ENCODE results near the gene NOSIP. TPM values are rescaled to one million over a fixed set of nuclear protein-coding genes. Genes with fewer than 3 reads are reported as not detected.
A peak's percentile ranks its signal among the peaks of the same experiment; 100 is the strongest.
"Not testable (repeated sequence)": the region's sequence is repeated elsewhere in the genome, so short reads cannot be mapped to it uniquely, and the experiment has no call there.

NOSIP gene, protein sequence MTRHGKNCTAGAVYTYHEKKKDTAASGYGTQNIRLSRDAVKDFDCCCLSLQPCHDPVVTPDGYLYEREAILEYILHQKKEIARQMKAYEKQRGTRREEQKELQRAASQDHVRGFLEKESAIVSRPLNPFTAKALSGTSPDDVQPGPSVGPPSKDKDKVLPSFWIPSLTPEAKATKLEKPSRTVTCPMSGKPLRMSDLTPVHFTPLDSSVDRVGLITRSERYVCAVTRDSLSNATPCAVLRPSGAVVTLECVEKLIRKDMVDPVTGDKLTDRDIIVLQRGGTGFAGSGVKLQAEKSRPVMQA
- 87.6 and 105 TPM in 2 replicates for total RNA-seq

DNA sequence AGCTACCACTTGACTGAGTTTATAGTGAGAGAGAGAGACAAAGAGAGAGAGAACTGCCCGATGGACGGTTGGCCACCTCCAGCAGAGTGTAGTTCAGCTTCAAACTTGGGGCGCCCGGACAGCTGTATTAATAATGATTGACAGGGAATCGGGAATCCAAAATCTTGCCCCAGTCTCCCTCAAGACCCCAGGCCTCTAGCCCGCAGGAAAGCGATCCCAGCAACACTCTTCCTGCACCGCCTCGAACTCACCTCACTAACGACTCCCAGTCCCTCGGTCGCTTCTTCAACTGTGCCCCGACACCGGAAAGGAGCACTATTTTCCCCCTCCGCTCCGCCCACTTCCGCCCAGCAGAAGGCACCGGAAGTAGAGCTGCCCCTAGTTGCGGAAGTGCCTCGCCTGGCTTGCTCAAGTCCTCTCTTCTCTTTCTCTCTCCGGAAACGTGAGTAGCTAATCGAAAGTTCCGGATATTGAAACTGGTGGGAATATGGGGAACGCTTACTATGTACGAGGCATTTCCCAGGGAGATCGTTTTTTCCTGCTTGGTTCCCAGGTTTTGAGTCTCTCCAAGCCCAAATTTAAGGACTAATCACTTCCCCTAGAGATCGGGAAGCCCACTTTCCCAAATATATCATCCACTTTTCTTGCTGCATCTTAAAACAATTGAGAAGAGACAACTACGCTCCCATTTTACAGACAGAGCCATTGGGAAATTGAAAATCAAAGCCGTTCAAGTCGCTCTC, at the start of gene NOSIP:
NOSIP (minus strand) TSS at position 293 of the 743 bp plus-strand sequence. CDS start 19,865 bp downstream, outside the sequence.
- peak; percentile 94 to 97 for DNase-seq (ENCODE audit: low read depth in 2 of 2)

DNA sequence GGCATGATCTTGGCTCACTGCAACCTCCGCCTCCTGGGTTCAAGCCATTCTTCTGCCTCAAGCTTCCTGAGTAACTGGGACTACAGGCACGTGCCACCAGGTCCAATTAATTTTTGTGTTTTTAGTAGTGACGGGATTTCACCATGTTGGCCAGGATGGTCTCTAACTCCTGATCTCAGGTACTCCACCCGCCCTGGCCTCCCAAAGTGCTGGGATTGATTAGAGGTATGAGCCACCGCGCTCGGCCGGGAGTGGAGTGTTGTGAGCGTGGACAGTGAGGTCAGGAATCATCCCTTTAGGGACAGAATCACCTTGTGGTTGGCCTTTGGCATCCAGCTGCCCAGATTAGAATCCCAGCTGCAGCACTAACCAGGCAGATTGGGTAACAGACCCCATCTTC, 49.3 kb upstream of the NOSIP start:
- no peak for DNase-seq (ENCODE audit: low read depth in 2 of 2)

DNA sequence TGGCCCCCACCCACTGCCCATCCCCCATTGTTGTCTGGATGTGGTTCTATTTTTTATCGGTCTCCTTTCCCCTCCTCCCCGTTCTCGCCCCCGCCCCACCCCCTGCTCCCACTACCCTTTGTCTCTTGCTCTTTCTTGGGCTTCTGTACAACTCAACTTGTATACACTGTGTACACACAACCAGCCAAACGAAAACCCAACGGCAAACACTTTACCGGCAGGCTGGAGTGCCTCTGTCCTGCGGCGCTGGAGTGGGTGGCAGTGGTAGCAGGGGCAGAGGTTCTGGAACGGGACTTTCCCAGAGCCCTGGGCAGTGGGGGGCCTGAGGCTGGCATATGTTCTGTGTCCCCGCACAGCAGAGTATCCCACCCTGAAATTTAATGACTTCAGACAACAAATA, 45.9 kb upstream of the NOSIP start:
- DNase-seq (ENCODE audit: low read depth in 2 of 2) = no peak

DNA sequence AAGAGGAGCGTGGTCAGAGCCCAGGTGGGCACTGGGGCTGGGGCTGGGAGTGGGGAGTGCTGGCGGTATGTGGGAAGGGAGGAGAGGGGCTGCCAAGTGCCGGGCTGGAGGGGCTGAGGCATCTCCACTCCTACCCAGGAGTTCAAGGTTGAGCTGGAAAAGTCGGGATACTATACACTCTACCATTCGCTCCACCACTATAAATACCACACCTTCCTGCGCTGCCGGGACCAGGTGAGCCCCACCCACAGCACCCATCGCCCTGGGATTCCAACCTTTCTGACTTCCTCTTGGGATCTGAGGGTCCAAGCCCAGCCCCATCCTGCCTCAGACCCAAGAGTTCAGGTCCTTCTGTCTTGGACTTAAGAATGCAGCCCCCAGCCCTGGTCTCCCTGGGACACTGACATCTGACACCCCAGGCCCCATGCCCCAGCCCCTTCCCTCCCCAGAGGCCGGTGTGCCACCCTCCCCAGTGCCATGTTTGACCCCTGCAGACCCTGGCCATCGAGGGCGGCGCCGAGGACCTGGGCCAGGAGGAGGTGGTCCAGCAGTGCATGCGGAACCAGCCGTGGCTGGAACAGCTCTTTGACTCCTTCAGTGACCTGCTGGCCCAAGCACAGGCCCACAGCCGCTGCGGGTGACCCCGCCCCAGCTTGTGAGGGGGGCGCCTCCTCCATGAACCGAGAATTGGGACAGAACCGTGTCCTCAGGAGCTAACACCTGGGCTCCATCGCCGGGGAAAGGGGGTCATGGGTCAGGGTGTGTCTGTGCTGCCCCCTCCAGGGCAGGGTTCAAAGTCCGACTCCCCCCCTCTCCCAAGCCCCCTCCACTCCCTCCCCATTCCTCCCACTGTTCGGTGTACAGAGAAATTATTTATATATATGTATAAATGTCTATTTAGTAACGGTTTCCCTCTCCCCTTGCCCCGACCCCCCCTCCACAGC, 44.9 kb upstream of the NOSIP start:
- DNase-seq (ENCODE audit: low read depth in 2 of 2) = no peak

DNA sequence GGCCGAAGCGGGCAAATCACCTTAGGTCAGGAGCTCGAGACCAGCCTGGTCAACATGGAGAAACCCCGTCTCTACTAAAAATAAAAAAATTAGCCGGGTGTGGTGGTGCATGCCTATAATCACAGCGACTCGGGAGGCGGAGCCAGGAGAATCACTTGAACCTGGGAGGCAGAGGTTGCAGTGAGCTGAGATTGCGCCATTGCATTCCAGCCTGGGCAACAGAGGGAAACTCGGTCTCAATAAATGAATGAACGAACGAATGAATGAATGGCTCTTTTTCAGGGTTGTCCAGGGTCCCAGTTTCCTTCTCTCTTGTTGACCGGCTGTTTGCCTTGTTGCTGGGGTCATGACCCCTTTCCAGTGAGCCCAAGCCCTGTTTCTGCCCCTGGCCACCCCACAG, 37.5 kb upstream of the NOSIP start:
- DNase-seq (ENCODE audit: low read depth in 2 of 2) = not testable (repeated sequence)

DNA sequence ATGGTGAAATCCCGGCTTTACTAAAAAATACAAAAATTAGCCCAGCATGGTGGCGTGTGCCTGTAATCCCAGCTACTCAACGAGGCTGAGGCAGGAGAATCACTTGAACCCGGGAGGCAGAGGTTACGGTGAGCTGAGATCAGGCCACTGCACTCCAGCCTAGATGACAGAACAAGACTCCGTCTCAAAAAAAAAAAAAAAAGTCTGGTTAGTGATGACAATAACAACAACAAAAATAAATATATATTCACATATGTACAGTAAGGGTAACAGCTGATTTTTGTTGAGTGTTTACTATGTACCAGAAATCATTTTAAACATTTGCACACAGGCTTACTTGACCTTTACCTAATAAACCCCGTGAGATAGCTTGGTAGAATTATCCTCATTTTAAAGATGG, 36.6 kb upstream of the NOSIP start:
- no peak for DNase-seq (ENCODE audit: low read depth in 2 of 2)

DNA sequence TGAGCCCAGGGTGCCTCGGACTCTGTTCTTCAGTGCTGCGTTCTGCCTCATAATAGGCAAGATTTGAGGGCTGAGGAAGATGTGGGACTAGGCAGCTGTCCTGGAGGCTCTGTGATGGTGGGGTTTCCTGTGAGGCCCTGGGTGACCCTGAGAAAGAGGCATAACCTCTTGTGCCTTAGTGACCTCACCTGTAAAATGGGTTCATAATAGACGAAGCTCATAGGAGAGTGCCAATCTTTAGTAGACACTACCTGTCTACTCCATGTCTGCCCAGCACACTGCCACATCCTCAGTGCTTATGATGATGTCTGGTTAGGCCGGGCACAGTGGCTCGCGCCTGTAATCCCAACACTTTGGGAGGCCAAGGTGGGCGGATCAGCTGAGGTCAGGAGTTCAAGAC, 36.2 kb upstream of the NOSIP start:
- no peak for DNase-seq (ENCODE audit: low read depth in 2 of 2)

DNA sequence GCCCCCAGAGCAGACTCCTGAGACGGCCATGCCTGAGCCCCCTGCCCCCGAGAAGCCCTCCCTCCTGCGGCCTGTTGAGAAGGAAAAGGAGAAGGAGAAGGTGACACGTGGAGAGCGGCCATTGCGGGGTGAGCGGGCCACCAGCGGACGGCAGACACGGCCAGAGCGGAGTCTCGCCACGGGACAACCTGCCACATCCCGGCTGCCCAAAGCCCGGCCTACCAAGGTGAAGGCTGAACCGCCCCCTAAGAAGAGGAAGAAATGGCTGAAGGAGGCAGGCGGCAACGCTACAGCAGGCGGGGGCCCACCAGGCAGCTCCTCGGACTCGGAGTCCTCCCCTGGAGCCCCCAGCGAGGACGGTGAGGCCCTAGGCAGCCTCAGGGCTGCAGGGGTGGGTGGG, 35.5 kb upstream of the NOSIP start:
- DNase-seq (ENCODE audit: low read depth in 2 of 2) = no peak

DNA sequence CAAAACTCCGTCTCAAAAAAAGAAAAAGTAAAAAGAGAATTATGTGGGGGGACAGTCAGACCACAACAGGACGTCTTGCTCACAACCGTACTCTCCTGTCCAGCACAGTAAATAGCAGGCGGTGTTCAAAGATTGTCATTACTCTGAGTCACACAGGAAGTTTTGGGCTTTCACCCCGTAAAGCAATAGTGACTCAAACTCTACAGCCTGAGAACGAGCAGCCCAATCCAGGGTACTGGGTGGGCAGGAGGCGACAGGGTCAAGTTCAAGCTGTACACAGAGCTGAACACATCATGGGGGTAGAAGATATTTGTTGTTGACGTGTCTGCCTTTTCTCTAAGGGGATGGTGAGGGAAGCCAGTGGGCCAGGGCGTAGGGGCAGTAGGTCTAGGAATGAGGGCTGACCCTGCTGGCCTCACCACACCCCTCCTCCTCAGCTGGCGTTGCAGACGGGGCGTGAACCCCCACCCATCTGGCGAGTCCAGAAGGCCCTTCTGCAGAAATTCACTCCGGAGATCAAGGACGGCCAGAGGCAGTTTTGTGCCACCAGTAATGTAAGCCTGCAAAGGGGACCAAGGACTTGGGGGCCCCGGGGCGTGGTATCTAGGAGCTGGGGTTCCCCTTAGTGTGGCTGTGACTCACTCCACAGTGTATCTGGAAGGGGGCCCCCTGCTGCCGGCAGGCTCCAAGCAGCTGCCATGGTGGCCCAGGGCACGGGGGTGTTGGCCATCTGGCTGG, 33.9 kb upstream of the NOSIP start:
- DNase-seq (ENCODE audit: low read depth in 2 of 2) = peak; percentile 64 to 95

DNA sequence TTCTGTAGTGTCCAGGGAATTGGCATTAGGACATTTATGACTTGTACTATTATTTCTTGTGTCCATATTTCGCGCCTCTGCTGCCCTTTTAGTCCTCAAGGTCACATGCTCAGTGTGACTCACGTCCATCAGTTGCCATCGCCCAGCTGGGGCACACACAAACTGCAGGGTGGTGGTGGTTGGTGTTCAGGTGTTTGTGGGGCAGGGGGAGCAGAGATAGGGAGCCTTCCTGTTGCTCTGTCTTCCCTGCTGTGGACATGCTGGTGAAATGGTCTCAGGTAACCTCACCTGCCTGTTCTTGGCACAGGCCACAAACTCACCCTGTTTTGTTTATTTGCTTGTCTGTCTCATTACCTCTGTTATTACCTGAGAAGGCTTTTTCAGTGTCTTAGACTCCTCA, 33.0 kb upstream of the NOSIP start:
- peak; percentile 58 to 73 for DNase-seq (ENCODE audit: low read depth in 2 of 2)

DNA sequence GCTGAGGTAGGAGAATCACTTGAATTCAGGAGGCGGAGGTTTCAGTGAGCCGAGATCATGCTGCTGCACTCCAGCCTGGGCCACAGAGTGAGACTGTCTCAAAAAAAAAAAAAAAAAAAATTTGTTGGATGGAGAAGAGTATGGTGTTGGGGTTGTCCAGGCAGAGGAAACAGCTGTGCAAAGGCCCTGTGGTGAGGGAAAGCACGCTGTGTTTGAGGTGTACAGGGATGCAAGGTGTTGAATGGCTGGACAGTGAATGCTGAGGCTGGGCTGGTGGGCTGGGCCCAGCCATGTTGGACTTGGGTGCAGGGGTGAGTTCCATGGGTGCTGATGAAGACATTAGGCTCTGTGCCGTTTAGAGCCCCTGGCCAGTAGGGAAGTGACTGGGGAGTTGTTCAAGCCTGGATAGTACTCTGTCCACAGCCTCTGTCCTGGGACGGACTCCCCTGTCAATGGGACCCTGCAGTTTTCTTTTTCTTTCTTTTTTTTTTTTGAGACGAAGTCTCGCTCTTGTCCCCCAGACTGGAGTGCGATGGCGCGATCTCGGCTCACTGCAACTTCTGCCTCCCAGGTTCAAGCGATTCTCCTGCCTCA, 29.2 kb upstream of the NOSIP start:
- DNase-seq (ENCODE audit: low read depth in 2 of 2) = no peak

DNA sequence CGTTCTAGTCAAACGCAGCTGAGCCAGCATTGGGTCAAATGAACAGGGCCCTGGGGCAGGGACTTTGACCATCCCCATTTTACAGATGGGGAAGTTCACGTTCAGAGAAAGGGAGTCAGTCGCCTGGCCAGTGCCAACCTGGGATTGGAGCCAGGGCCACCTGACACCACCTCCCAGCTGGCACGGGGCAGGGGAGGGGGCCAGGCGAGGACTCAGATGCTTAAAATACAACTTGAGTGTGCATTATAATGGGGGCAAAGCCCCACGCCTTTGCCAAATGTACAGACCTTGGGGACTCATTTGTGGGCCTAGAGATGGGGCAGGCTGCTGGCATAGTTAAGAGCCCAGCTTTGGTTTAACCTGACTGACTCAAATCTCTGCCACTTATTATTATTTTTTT, 25.2 kb upstream of the NOSIP start:
- no peak for DNase-seq (ENCODE audit: low read depth in 2 of 2)

DNA sequence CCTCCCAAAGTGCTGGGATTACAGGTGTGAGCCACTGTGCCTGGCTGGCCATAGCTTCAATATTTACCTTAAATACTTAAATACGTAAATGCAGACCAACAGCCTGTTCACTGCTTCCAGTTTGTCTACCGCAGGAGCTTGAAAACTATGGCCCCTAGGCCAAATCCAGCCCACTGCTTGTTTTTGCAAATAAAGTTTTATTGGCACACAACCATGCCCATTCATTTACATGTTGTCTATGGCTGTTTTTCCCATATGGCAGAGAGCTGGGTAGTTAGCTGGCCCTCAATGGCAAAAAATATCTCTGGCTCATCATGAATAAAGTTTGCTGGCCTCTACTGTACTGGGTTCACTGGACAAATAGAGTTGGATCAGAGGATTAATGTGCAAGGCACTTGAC, 22.4 kb upstream of the NOSIP start:
- DNase-seq (ENCODE audit: low read depth in 2 of 2) = no peak

DNA sequence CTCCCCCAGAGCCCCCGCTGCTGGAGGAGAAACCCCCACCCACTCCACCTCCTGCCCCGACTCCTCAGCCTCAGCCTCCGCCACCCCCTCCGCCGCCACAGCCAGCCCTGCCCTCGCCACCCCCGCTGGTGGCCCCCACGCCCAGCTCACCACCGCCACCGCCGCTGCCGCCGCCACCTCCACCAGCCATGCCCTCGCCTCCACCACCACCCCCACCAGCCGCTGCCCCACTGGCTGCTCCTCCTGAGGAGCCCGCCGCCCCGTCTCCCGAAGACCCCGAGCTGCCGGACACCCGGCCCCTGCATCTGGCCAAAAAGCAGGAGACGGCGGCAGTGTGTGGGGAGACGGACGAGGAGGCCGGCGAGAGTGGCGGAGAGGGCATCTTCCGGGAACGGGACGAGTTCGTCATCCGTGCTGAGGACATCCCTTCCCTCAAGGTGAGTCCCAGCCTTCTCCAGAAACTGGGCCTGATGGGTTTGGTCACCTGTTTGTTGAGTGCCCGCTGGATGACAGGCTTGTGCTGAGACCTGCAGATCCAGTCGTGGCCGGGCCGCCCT, 21.2 kb upstream of the NOSIP start:
- no peak for DNase-seq (ENCODE audit: low read depth in 2 of 2)

DNA sequence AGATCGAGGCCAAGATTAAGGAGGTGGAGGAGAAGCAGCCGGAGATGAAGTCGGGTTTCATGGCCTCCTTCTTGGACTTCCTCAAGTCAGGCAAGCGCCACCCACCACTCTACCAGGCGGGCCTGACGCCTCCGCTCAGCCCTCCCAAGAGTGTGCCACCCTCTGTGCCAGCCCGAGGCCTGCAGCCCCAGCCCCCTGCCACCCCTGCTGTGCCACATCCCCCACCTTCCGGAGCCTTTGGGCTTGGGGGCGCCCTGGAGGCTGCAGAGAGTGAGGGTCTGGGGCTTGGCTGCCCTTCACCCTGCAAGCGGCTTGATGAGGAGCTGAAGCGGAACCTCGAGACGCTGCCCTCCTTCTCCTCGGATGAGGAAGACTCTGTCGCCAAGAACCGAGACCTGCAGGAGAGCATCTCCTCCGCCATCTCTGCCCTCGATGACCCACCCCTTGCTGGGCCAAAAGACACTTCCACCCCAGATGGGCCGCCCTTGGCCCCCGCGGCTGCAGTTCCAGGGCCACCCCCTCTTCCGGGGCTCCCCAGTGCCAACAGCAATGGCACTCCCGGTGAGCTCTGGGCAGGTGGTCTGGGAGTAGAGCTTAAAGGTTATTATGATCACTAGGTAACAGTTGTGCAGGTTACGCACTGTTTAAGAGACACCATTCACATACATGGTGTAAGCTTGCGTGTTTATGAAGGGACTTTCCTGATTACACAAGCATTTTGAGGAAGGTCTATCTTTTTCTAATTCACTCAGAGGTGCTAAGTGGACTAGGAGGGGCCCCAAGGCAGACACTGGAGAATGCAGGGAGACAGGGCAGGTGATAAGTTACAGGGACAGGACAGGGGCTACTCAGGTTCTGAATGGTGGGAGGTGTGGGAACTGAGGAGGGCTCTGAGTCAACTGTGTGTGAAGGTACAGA, 19.3 kb upstream of the NOSIP start:
- no peak for DNase-seq (ENCODE audit: low read depth in 2 of 2)

DNA sequence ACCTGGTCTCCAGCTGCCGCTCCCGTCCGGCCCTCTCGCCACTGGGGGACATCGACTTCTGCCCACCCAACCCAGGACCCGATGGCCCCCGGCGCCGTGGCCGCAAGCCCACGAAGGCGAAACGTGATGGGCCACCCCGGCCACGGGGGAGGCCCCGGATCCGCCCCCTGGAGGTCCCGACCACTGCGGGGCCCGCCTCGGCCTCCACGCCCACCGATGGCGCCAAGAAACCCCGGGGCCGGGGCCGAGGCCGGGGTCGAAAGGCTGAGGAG, 17.3 kb upstream of the NOSIP start:
- DNase-seq (ENCODE audit: low read depth in 2 of 2) = no peak

DNA sequence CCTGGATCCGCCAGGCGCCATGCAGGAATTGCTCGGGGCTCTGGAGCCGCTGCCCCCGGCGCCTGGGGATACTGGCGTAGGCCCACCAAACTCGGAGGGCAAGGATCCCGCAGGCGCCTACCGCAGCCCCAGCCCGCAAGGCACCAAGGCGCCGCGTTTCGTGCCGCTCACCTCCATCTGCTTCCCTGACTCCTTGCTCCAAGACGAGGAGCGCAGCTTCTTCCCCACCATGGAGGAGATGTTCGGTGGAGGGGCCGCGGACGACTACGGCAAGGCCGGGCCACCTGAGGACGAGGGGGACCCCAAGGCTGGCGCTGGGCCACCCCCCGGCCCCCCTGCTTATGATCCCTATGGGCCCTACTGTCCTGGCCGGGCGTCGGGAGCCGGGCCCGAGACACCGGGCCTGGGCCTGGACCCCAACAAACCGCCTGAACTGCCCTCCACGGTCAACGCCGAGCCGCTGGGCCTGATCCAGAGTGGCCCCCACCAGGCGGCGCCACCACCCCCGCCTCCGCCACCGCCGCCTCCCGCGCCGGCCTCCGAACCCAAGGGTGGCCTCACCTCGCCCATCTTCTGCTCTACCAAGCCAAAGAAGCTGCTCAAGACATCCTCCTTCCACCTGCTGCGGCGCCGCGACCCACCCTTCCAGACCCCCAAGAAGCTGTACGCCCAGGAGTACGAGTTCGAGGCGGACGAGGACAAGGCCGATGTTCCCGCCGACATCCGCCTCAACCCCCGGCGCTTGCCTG, 16.8 kb upstream of the NOSIP start:
- DNase-seq (ENCODE audit: low read depth in 2 of 2) = no peak

DNA sequence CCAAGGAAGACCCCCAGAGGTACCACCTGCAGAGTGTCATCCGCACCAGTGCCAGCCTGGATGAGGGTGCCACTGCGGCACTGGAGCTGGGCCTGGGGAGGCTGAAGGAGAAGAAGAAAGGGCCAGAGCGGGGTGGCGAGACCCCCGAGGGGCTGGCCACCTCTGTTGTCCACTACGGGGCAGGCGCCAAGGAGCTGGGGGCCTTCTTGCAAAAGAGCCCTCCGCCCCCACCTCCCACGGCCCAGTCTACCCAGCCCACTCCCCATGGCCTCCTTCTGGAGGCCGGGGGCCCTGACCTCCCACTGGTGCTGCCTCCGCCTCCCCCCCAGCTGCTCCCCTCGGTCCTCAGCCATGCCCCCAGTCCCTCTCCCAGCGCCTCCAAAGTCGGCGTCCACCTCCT, 16.1 kb upstream of the NOSIP start:
- DNase-seq (ENCODE audit: low read depth in 2 of 2) = no peak

DNA sequence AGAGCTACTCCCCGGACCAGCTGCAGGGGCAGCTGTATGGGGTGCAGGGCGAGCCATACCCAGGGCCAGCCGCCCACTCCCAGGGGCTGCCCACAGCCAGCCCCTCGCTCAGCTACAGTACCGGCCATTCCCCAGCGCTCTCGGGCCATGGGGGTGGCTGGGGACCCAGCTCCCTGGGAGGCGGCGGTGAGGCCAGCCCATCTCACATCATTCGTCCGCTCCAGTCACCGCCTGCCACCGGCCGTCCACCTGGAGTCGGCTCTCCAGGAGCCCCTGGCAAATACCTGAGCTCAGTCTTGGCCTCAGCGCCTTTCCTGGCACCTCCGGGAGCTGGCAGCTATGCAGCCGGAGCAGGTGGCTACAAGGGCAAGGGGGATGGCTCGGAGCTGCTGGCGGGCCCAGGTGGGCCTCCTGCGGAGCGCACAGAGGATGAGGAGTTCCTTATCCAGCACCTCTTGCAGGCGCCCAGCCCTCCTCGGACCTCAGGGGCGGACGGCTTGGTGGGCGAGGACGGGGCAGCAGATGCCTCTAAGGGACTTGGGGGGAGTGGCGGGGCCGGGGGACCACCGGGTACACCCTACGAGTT, 15.6 kb upstream of the NOSIP start:
- DNase-seq (ENCODE audit: low read depth in 2 of 2) = no peak
